DND-41 (cell line): ENCODE results near the gene CERKL.
"Not testable (repeated sequence)": the region's sequence is repeated elsewhere in the genome, so short reads cannot be mapped to it uniquely, and the experiment has no call there.

Experiments used
- ATAC-seq: fragments of 200-7000 bp; cut with Tn5 transposase; 3 replicates; pipeline ENCODE4 v1.9.1; 2021; ENCODE audit warnings: low read depth; ENCODE audit not compliant: insufficient read depth
- DNase-seq: peaks from one replicate; pipeline ENCODE4 v3.0.0-alpha.2; 2020
- H2AFZ ChIP-seq: 2 replicates; pipeline ENCODE4 v1.6.0; 2012; ENCODE audit warnings: low read depth, low read length
- H3K27ac ChIP-seq: 2 replicates; pipeline ENCODE4 v1.5.1; 2012; ENCODE audit warnings: low read length, inconsistent platforms
- H3K27me3 ChIP-seq: fragments of 200-600 bp; sonication (generic); 2 replicates; pipeline ENCODE4 v1.6.0; 2012; ENCODE audit warnings: low read length, mild to moderate bottlenecking, inconsistent platforms; ENCODE audit not compliant: insufficient read depth, poor library complexity
- H3K36me3 ChIP-seq: 2 replicates; pipeline ENCODE4 v1.5.1; 2012; ENCODE audit warnings: low read length, inconsistent platforms; ENCODE audit not compliant: insufficient read depth
- H3K4me1 ChIP-seq: 2 replicates; pipeline ENCODE4 v1.5.1; 2012; ENCODE audit warnings: mild to moderate bottlenecking, low read length; ENCODE audit not compliant: insufficient read depth
- H3K4me2 ChIP-seq: 2 replicates; pipeline ENCODE4 v1.6.0; 2012; ENCODE audit warnings: mild to moderate bottlenecking, moderate library complexity, low read length, inconsistent platforms; ENCODE audit not compliant: insufficient read depth
- H3K4me3 ChIP-seq, 2 experiments: fragments of 200-600 bp in 1 of 2; shearing (Covaris generic) in 1 of 2; 2 replicates each; pipeline ENCODE4 v1.5.1; 2012 to 2016; ENCODE audit warnings: inconsistent platforms in 2 of 2, low read length in 2 of 2, mild to moderate bottlenecking in 2 of 2, low read depth in 1 of 2, moderate library complexity in 1 of 2
- H3K79me2 ChIP-seq: 2 replicates; pipeline ENCODE4 v1.6.0; 2012; ENCODE audit warnings: low read length, inconsistent platforms; ENCODE audit not compliant: insufficient read depth
- H3K9ac ChIP-seq: 2 replicates; pipeline ENCODE4 v1.6.0; 2012; ENCODE audit warnings: low read depth, mild to moderate bottlenecking, inconsistent platforms, low read length, moderate library complexity
- H3K9me3 ChIP-seq: 2 replicates; pipeline ENCODE4 v1.5.1; 2012; ENCODE audit warnings: low read length, moderate library complexity, mild to moderate bottlenecking, inconsistent platforms; ENCODE audit not compliant: insufficient read depth, severe bottlenecking
- H4K20me1 ChIP-seq: 2 replicates; pipeline ENCODE4 v1.6.0; 2012; ENCODE audit warnings: low read length; ENCODE audit not compliant: insufficient read depth
- CTCF ChIP-seq: IDR thresholded peaks from 2 replicates; pipeline ENCODE4 v1.5.1; 2012; ENCODE audit warnings: borderline replicate concordance, low read length, moderate library complexity, mild to moderate bottlenecking; ENCODE audit not compliant: poor library complexity, severe bottlenecking; ENCODE audit errors: extremely low read depth
- EZH2 ChIP-seq: IDR thresholded peaks from 3 replicates; pipeline ENCODE4 v1.6.1; 2012; ENCODE audit warnings: borderline replicate concordance, low read depth, mild to moderate bottlenecking, moderate library complexity, low read length, inconsistent platforms; ENCODE audit not compliant: severe bottlenecking

Gene CERKL

GRCh38 chr2:181656450-181657291, at the start of gene CERKL:
TSS of gene CERKL (minus strand) at chr2:181657105. CDS start at chr2:181657006, 99 bp downstream.
- DNase-seq (no peak), ATAC-seq (no peak)
- H3K9ac ChIP-seq: no peak within 1 kb of the TSS

GRCh38 chr2:181702519-181702918, 45.6 kb upstream of the CERKL start:
- not testable (repeated sequence) for DNase-seq, H3K27me3 ChIP-seq, H3K4me2 ChIP-seq, H3K27ac ChIP-seq, H3K79me2 ChIP-seq, H2AFZ ChIP-seq, H3K4me3 ChIP-seq, H3K36me3 ChIP-seq, H3K4me1 ChIP-seq, H3K9ac ChIP-seq, ATAC-seq, H4K20me1 ChIP-seq
- H3K9me3 ChIP-seq: peaks cover 11% of the 10 kb centered on the region

More at GRCh38 chr2:181656450-181657291, at the start of gene CERKL:
- no peaks in the 10 kb centered on the region for H3K4me1 ChIP-seq
- no peaks in the 10 kb centered on the region for H3K36me3 ChIP-seq
- TF ChIP-seq CTCF (no peak), EZH2 (no peak)
- no peaks in the 10 kb centered on the region for H3K9me3 ChIP-seq
- no peak within 1 kb of the TSS for H3K4me2 ChIP-seq
- no peaks in the 10 kb centered on the region for H3K79me2 ChIP-seq
- H3K27ac ChIP-seq: no peak within 1 kb of the TSS
- no peak within 1 kb of the TSS for H3K4me3 ChIP-seq
- H3K27me3 ChIP-seq: no peaks in the 10 kb centered on the region
- H4K20me1 ChIP-seq: no peaks in the 10 kb centered on the region
- H2AFZ ChIP-seq: no peak within 1 kb of the TSS

- Histone ChIP-seq H2AFZ (no peak overlapping the region), H3K27ac (no peak overlapping the region), H4K20me1 (no peaks in the 10 kb centered on the region), H3K4me2 (no peak overlapping the region), H3K9ac (no peak overlapping the region), H3K4me1 (no peaks in the 10 kb centered on the region), H3K4me3 (no peak overlapping the region), H3K27me3 (no peaks in the 10 kb centered on the region), H3K9me3 (peaks cover 5% of the 10 kb centered on the region), H3K79me2 (no peaks in the 10 kb centered on the region), H3K36me3 (no peaks in the 10 kb centered on the region)
- TF ChIP-seq CTCF (no peak), EZH2 (no peak)
- DNase-seq: no peak
- ATAC-seq: no peak
These were observed 41.3 kb upstream of the CERKL start for GRCh38 chr2:181698223-181698622.

- H3K27ac ChIP-seq: no peak overlapping the region
- no peaks in the 10 kb centered on the region for H3K79me2 ChIP-seq
- no peaks in the 10 kb centered on the region for H3K4me1 ChIP-seq
- no peak for ATAC-seq
- no peak for TF ChIP-seq CTCF
- TF ChIP-seq EZH2: no peak
- no peak for DNase-seq
- H3K9me3 ChIP-seq: peaks cover 1% of the 10 kb centered on the region
- H3K9ac ChIP-seq: no peak overlapping the region
- no peaks in the 10 kb centered on the region for H3K36me3 ChIP-seq
- no peak overlapping the region for H2AFZ ChIP-seq
- H3K4me3 ChIP-seq: no peak overlapping the region
- no peaks in the 10 kb centered on the region for H3K27me3 ChIP-seq
- H3K4me2 ChIP-seq: no peak overlapping the region
- no peaks in the 10 kb centered on the region for H4K20me1 ChIP-seq
These were observed 40.7 kb upstream of the CERKL start for GRCh38 chr2:181697571-181697970.
